HepG2 (cell line): ENCODE data around the gene SLC25A47. TPM values are rescaled to one million over a fixed set of nuclear protein-coding genes. Genes with fewer than 3 reads are reported as not detected.

ENCODE experiments used
- CTCF ChIP-seq: sonication (generic); formaldehyde crosslinking; IDR thresholded peaks from 2 replicates; pipeline ENCODE4 v1.5.0; 2020; ENCODE audit warnings: mild to moderate bottlenecking, missing genetic modification reagents, moderate library complexity
- GTF2F1 ChIP-seq: fragments of 150-350 bp; IDR thresholded peaks from 2 replicates; pipeline ENCODE4 v1.6.1; 2014; ENCODE audit warnings: low read length
- HOXA3 ChIP-seq: sonication (generic); formaldehyde crosslinking; IDR thresholded peaks from 2 replicates; pipeline ENCODE4 v1.5.0; 2020; ENCODE audit warnings: missing genetic modification reagents
- MTA1 ChIP-seq: sonication (generic); formaldehyde crosslinking; IDR thresholded peaks from 2 replicates; pipeline ENCODE4 v1.4.0; 2020; ENCODE audit warnings: missing genetic modification reagents, mild to moderate bottlenecking, borderline replicate concordance
- MXD4 ChIP-seq: IDR thresholded peaks from 2 replicates; pipeline ENCODE4 v1.6.1; 2016; ENCODE audit warnings: mild to moderate bottlenecking, missing biosample characterization, missing genetic modification reagents
- PATZ1 ChIP-seq: sonication (generic); formaldehyde crosslinking; IDR thresholded peaks from 2 replicates; pipeline ENCODE4 v1.4.0; 2020; ENCODE audit warnings: missing genetic modification reagents
- PHF8 ChIP-seq: sonication (generic); formaldehyde crosslinking; IDR thresholded peaks from 2 replicates; pipeline ENCODE4 v1.5.0; 2020; ENCODE audit warnings: missing genetic modification reagents
- SOX6 ChIP-seq, 2 experiments: fragments of 450-650 bp in 1 of 2; sonication (generic) in 1 of 2; formaldehyde crosslinking in 1 of 2; IDR thresholded peaks; 2 replicates each; pipeline versions ENCODE4 v1.4.0 to v1.6.1; 2017 to 2020; ENCODE audit warnings: antibody characterized with exemption in 1 of 2, mild to moderate bottlenecking in 1 of 2, missing genetic modification reagents in 1 of 2
- SSRP1 ChIP-seq: IDR thresholded peaks from 2 replicates; pipeline ENCODE4 v1.6.1; 2016; ENCODE audit warnings: control low read depth
- XBP1 ChIP-seq: sonication (generic); formaldehyde crosslinking; IDR thresholded peaks from 2 replicates; pipeline ENCODE4 v1.5.0; 2020; ENCODE audit warnings: missing genetic modification reagents
- ZBTB7A ChIP-seq: sonication (generic); formaldehyde crosslinking; IDR thresholded peaks from 2 replicates; pipeline ENCODE4 v1.8.0; 2022; ENCODE audit warnings: mild to moderate bottlenecking, missing genetic modification reagents
- ZNF234 ChIP-seq: sonication (generic); formaldehyde crosslinking; conservative IDR thresholded peaks from 2 replicates; pipeline ENCODE4 v1.5.1; 2020; ENCODE audit warnings: mild to moderate bottlenecking, missing genetic modification reagents
- ZNF260 ChIP-seq: sonication (generic); formaldehyde crosslinking; IDR thresholded peaks from 2 replicates; pipeline ENCODE4 v1.4.0; 2020; ENCODE audit warnings: missing genetic modification reagents, low read depth, mild to moderate bottlenecking, borderline replicate concordance
- ZNF263 ChIP-seq: sonication (generic); formaldehyde crosslinking; IDR thresholded peaks from 2 replicates; pipeline ENCODE4 v1.4.0; 2020; ENCODE audit warnings: missing genetic modification reagents
- ZNF414 ChIP-seq: sonication (generic); formaldehyde crosslinking; IDR thresholded peaks from 2 replicates; pipeline ENCODE4 v1.5.0; 2020; ENCODE audit warnings: missing genetic modification reagents
- ZNF574 ChIP-seq: sonication (generic); formaldehyde crosslinking; IDR thresholded peaks from 2 replicates; pipeline ENCODE4 v1.4.0; 2020; ENCODE audit warnings: missing genetic modification reagents
- ZNF616 ChIP-seq: sonication (generic); formaldehyde crosslinking; IDR thresholded peaks from 2 replicates; pipeline ENCODE4 v1.5.0; 2020; ENCODE audit warnings: low read depth, mild to moderate bottlenecking, missing genetic modification reagents
- ZNF619 ChIP-seq: sonication (generic); formaldehyde crosslinking; IDR thresholded peaks from 2 replicates; pipeline ENCODE4 v1.4.0; 2020; ENCODE audit warnings: mild to moderate bottlenecking, missing genetic modification reagents
- ZNF710 ChIP-seq: sonication (generic); formaldehyde crosslinking; IDR thresholded peaks from 2 replicates; pipeline ENCODE4 v1.5.0; 2020; ENCODE audit warnings: mild to moderate bottlenecking, missing genetic modification reagents, borderline replicate concordance
- ZNF713 ChIP-seq: sonication (generic); formaldehyde crosslinking; IDR thresholded peaks from 2 replicates; pipeline ENCODE4 v1.4.0; 2020; ENCODE audit warnings: mild to moderate bottlenecking, missing genetic modification reagents
- polyA plus RNA-seq, 8 experiments: library from polyadenylated mRNA; depleted of rRNA in 3 of 8; stranded (reverse) in 7 of 8; unstranded in 1 of 8; fragments of >200 nt; fragmentation: Illumina TruSeq in 4 of 8; extraction: Trizol in 4 of 8; gene quantifications; 2 replicates each; pipeline versions ENCODE4 v1.2.1 to v1.2.3, GENCODE V29; 2011 to 2016; ENCODE audit warnings: low read depth in 4 of 8, missing spikeins in 1 of 8, mixed read lengths in 1 of 8; ENCODE audit not compliant: insufficient read depth in 1 of 8
- total RNA-seq, 5 experiments: library from RNA; depleted of rRNA; stranded (reverse); fragments of >200 nt; fragmentation: Illumina TruSeq; extraction: Trizol; gene quantifications; 2 replicates each; pipeline ENCODE4 v1.2.3, GENCODE V29; 2016; ENCODE audit warnings: low read depth in 1 of 5

Gene SLC25A47
- total and polyA plus RNA-seq, 2 of the 13 experiments (the other 11 are each of a cell fraction or from before 2014, with no cell fraction given), result 1.0 to 1.7 TPM

GRCh38 chr14:100328495-100329163 lies 5.5 kb downstream of the SLC25A47 start (continued):
- no peak for TF ChIP-seq ZNF260
- no peak for TF ChIP-seq SOX6 (IDR thresholded peaks at IDR 0.05)
- 0 out of 2 replicates have a peak, but pooled peaks have one; percentile 36 for TF ChIP-seq SOX6 (CRISPR knock-in tag; IDR thresholded peaks at IDR 0.05)
- TF ChIP-seq HOXA3, result peak; percentile 70; the same call in 1 of the 2 replicates
- TF ChIP-seq ZNF263 (CRISPR knock-in tag), result 0 out of 2 replicates have a peak, but pooled peaks have one; percentile 19
- TF ChIP-seq SSRP1 (CRISPR knock-in tag), result no peak
- no peak for TF ChIP-seq ZNF619
- TF ChIP-seq PHF8 (CRISPR knock-in tag), result peak; percentile 67
- TF ChIP-seq MXD4 (CRISPR knock-in tag), result peak; percentile 67
- no peak for TF ChIP-seq ZNF234 (CRISPR knock-in tag)
- TF ChIP-seq MTA1 (CRISPR knock-in tag), result peak; percentile 72; the same call in 1 of the 2 replicates
- TF ChIP-seq ZBTB7A, result peak; percentile 65; the same call in 1 of the 2 replicates
- TF ChIP-seq XBP1 (CRISPR knock-in tag), result no peak
- 0 out of 2 replicates have a peak, but pooled peaks have one; percentile 50 for TF ChIP-seq ZNF710
- 0 out of 2 replicates have a peak, but pooled peaks have one; percentile 76 for TF ChIP-seq ZNF713
- TF ChIP-seq CTCF (CRISPR knock-in tag), result 0 out of 2 replicates have a peak, but pooled peaks have one; percentile 11
- no peak for TF ChIP-seq GTF2F1
- TF ChIP-seq ZNF616 (CRISPR knock-in tag), result 0 out of 2 replicates have a peak, but pooled peaks have one; percentile 53
- peak; percentile 78; the same call in 1 of the 2 replicates for TF ChIP-seq PATZ1
- 0 out of 2 replicates have a peak, but pooled peaks have one; percentile 26 for TF ChIP-seq ZNF414 (CRISPR knock-in tag)
- TF ChIP-seq ZNF574 (CRISPR knock-in tag), result peak; percentile 55; the same call in 1 of the 2 replicates
